Ishikawa (cell line): ENCODE data around the gene TM9SF1.

Experiments used
- CREB1 ChIP-seq: IDR thresholded peaks from 2 replicates; pipeline ENCODE4 v1.6.1; 2012; ENCODE audit warnings: low read depth
- EGR1 ChIP-seq: IDR thresholded peaks from 2 replicates; pipeline ENCODE4 v1.6.1; 2012
- EP300 ChIP-seq: IDR thresholded peaks from 2 replicates; pipeline ENCODE4 v1.6.1; 2012; ENCODE audit warnings: borderline replicate concordance
- MAX ChIP-seq: IDR thresholded peaks from 2 replicates; pipeline ENCODE4 v1.6.1; 2012
- NFIC ChIP-seq: IDR thresholded peaks from 2 replicates; pipeline ENCODE4 v1.6.1; 2012
- RAD21 ChIP-seq: IDR thresholded peaks from 2 replicates; pipeline ENCODE4 v1.6.1; 2012; ENCODE audit warnings: low read depth
- REST ChIP-seq: IDR thresholded peaks from 2 replicates; pipeline ENCODE4 v1.6.1; 2012; ENCODE audit warnings: low read depth, mild to moderate bottlenecking
- TAF1 ChIP-seq: IDR thresholded peaks from 2 replicates; pipeline ENCODE4 v1.6.1; 2012; ENCODE audit warnings: low read depth, mild to moderate bottlenecking
- TCF12 ChIP-seq: IDR thresholded peaks from 2 replicates; pipeline ENCODE4 v1.6.1; 2012; ENCODE audit warnings: low read depth
- TEAD4 ChIP-seq: IDR thresholded peaks from 2 replicates; pipeline ENCODE4 v1.6.1; 2012
- USF1 ChIP-seq: IDR thresholded peaks from 2 replicates; pipeline ENCODE4 v1.6.1; 2012
- YY1 ChIP-seq: IDR thresholded peaks from 2 replicates; pipeline ENCODE4 v1.6.1; 2012; ENCODE audit warnings: low read depth

- TF ChIP-seq MAX (no peak), CREB1 (no peak), YY1 (no peak), RAD21 (no peak), TAF1 (no peak), TCF12 (no peak), EP300 (no peak), USF1 (no peak), NFIC (no peak), REST (no peak), EGR1 (no peak), TEAD4 (no peak)
These were observed 1.1 kb upstream of the TM9SF1 start for GRCh38 chr14:24196071-24197055.
